ENCODE results near the gene RBM38.

RBM38 gene

DNA sequence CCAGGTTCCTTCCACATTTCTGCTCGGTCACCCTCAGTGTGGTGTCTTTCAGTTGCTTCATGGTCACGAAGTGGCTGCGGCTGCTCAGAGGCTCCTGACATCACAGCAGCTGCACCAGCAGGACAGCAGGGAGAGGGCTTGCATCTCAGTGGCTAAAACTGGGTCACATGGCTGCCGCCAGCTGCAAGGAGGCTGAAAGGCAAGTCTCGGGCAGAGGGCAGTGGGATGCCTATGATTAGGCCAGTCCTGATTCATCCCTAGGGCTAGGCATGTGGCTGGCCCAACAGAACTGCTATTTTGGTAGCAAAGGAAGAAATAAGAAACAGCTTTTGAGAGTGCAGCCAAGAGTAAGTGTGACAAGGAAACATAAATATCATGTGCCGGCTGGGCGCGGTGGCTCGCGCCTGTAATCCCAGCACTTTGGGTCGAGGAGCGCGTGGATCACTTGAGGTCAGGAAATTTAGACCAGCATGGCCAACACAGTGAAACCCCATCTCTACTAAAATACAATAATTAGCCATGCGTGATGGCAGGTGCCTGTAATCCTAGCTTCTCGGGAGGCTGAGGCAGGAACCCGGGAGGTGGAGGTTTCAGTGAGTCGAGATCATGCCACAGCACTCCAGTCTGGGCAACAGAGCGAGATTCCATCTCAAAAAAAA is 46.6 kb downstream of the RBM38 start:
- DNase-seq (ENCODE audit: low read depth): no peak

GRCh38 chr20:57438552-57438951 is 47.4 kb downstream of the RBM38 start:
- DNase-seq (ENCODE audit: low read depth): no peak

DNA sequence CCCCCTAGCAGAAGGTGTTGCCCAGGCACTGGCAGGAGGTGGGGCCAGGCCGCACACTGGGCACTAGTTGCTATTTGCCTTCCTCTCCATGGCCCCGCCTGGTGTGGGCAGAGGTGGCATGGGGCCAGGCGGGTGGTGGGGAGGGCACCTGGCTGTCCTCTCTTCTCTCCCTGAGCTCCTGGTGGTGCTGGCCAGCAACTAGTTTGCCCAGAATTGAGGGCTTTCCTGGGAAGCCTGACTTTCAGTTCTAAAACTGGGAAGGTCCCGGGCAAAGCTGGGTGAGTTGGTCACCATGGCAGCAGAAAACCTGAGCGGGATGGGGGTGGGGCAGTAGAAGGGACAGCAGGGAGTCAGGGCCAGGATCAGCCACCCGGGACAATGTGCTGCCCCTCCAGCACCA is 48.2 kb downstream of the RBM38 start:
- no peak for DNase-seq (ENCODE audit: low read depth)

DNA sequence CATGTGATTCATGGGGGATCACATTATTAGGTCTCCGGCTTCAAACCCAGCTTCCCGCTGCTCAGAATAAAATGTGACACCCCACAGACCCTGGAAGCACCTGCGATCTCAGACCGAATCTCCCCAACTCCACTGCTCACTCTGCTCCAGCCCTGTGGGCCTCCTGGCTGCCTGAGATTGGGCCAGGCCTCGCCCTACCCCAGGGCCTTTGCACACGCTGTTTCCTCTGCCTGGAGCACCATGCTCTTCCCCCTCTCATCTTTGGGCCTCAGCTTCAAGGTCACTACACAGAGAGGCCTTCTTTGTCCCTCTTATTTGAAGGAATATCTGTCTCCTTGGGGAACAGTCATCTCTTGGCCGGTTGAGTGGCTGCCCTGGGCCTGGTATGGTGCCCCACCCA is 48.8 kb downstream of the RBM38 start:
- DNase-seq (ENCODE audit: low read depth): no peak

DNA sequence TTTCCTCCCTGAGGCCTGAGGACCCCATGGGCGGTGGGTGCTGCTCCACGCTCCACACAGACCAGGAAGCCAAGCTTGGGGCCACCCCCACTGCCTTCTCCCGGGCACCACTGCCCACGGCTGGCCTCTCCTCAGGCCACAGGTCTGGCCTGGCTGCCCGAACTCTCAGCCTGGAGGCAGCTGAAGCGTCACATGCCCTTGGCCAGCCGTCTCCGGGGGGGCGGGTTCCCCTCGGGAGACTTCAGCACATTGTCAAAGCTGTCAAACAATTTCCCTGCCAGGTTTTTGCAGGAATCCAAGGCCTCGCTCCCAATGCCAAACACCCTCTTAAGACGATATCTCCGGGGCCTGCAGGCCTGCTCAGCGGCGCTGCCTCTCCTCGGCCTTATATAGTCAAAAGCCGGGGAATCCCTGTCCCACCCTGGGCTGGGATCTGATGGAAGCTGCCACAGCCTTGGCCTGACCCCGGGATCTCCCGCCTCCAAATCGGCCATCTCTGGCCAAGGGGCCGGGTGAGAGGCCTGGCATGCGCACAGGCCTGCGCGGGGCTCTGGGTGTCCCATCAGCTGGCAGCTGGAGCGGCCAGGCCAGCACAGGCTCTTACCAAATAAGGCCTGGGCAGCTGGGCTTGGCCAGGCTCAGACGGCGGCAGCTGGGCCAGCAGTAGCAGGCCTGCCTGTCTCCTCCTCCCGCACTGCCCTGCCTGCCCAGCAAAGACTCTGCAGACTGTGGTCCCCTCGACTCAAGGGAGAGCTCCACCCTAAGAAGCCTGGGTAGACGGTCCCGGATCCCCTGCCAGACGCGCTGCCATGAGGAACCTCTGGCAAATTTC is 49.7 kb downstream of the RBM38 start:
- no peak for DNase-seq (ENCODE audit: low read depth)

DNA sequence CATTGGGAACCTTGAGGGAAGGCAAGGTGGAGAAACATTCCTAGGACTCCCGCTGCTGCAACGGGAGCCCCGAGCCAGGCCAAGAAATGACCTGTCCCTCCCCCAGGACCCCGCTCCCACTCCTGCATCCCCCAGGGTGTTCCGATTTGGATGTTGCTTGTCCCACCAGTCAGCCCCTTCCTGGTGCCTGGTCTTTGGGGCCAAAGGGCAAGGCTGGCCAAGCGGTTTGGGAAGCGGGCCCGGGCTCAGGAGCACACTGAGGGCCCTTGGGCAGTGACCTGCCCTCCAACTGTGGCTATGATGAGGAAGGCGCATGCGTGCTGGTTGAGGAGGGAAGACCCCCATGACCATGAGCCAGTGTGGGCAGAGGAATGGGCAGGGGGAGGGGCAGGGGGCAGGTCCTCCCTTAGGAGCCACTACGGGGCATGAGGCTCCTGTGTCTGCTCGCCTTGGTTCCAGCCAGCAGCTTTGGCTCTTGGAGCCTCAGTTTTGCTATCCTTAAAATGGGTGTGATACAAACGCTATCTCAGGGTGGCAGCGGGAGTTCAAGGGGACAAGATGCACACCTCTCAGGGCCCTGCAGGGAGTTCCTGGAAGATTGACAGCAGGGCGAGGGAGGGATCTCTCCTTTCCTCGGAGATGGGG is 50.4 kb downstream of the RBM38 start:
- no peak for DNase-seq (ENCODE audit: low read depth)

- no peak for DNase-seq (ENCODE audit: low read depth)
Measured at GRCh38 chr20:57442158-57442887, 51.1 kb downstream of the RBM38 start.

GRCh38 chr20:57442888-57443239 is 51.7 kb downstream of the RBM38 start:
- no peak for DNase-seq (ENCODE audit: low read depth)

GRCh38 chr20:57443349-57444265 is 52.4 kb downstream of the RBM38 start:
- no peak for DNase-seq (ENCODE audit: low read depth)

- no peak for DNase-seq (ENCODE audit: low read depth)
Measured at GRCh38 chr20:57444394-57445048, 53.3 kb downstream of the RBM38 start.

GRCh38 chr20:57445298-57445697 is 54.1 kb downstream of the RBM38 start:
- DNase-seq (ENCODE audit: low read depth): no peak

DNA sequence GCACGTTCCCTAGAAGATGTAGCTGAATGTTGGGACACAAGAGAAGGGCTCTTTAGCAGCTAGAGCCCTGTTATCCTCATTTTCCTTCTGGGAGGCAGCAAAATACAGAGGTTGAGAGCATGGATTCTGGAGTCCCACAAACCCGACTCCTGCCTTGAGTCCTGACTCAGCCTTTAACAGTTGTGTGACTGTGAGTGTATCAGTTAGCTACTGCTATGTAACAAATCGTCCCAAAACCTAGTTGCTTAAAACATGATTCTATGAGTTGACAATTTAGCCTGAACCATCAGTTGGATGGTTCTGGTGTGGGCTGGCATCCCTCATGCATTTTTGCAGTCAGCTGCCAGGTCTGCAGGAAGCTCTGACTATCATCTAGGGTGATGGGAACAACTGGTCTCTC is 54.6 kb downstream of the RBM38 start:
- DNase-seq (ENCODE audit: low read depth): no peak

DNA sequence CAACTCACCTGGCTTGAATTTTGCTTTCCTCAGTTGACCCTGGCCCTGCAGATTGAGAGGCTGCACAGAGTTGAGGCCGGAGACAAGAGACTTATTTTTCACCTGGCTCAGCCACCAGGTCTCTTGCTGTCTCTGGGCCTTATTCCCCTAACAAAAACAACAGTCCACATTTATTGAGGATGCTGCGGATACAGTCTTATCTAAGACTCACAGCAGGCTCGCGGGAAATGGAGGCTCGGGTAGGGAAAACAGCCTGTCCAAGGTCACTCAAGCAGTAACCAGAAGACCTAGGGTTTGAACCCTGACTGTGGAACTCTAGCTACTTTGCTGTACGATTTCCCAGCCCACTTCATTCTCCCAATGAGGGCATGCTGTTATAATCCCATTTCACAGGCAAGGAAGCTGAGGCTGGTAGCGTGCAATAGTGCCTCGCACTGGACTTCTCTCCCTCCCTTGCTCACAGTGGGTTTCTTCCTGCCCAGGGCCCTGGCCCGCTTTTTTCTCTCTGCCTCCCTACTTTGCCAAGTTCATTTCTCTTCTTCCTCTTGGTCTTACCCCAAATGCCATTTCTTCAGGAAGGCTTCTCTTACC is 57.7 kb downstream of the RBM38 start:
- no peak for DNase-seq (ENCODE audit: low read depth)

DNA sequence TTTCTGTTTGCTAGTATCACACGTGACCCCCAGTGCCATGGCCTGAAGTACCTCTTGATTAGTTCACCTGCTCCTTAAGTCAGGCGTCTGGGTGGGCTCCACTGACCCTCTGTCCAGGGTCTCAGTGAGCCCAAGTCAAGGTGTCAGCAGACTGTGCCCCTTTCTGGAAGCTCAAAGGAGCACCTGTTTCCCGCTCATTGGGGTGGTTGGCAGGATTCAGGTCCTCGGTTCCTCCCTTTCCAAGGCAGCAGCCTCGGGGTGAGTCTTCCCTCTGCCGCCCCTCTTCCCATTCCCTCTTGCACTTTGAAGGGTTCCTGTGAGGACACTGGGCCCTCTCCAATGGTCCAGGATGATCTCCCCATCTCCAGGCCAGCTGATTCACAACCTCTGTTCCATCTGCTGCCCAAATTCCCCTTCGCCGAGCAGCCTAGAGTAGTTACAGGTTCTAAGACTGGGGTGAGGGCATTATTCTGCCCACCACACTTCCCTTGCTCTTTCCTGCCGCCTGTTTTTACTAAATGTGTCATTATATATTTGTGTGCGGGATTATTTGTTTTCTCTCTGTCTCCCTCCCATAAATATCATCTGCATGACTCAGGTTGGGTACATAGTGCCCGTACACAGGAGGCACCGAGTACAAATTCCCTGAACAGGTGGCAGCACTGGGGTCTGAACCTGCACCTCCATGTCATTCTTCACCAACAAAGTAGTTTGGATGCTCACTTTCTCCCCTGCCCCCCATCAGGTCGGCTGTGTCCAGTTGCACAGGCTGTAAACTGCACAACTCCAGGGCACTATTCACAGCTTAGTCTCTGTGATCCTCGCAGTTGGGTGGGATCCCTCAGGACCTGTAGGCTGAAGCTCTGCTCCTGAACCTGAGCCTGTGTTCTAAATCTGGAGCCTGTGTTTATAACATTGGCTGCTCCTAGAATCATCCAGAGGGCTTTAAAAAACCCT is 58.5 kb downstream of the RBM38 start:
- no peak for DNase-seq (ENCODE audit: low read depth)

- peak; percentile 85 for DNase-seq (ENCODE audit: low read depth)
Measured at GRCh38 chr20:57450419-57450818, 59.2 kb downstream of the RBM38 start.

DNA sequence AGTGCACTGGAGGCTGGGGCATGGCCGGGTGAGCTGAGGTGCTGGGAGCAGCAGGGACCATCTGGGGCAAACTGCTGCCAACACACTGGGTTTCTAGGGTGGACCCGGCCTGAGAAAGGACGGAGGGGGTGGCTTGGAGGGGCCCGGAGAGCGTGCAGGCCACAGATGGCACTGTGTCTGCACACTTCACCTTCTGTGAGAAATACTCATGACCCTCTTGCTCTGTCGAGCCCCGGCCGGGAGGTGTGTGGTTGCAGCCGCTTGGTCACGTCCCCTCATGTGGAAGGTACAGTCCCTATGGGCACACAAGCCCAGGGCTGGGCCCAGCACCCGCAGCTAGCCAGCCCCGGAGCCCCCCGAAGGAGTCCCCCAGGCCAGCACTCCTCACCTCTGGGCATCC is 59.7 kb downstream of the RBM38 start:
- no peak for DNase-seq (ENCODE audit: low read depth)

DNA sequence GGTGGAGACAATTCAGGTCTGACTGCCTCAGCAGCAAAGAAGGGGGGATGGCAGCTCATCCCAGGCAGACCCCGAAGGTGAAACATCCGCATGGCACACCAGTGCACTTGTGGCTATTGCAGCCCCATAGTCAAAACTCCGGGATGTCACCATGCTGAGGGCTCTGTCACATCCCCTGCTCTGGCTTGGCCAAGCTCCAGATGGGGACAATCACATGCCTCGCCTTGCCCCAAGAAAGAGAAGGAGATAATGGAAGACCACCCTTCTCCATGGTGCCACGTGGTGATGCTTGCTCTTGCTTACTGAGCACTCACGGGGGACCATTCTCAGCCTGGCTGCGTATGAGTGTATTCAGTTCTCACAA is 60.2 kb downstream of the RBM38 start:
- no peak for DNase-seq (ENCODE audit: low read depth)

DNA sequence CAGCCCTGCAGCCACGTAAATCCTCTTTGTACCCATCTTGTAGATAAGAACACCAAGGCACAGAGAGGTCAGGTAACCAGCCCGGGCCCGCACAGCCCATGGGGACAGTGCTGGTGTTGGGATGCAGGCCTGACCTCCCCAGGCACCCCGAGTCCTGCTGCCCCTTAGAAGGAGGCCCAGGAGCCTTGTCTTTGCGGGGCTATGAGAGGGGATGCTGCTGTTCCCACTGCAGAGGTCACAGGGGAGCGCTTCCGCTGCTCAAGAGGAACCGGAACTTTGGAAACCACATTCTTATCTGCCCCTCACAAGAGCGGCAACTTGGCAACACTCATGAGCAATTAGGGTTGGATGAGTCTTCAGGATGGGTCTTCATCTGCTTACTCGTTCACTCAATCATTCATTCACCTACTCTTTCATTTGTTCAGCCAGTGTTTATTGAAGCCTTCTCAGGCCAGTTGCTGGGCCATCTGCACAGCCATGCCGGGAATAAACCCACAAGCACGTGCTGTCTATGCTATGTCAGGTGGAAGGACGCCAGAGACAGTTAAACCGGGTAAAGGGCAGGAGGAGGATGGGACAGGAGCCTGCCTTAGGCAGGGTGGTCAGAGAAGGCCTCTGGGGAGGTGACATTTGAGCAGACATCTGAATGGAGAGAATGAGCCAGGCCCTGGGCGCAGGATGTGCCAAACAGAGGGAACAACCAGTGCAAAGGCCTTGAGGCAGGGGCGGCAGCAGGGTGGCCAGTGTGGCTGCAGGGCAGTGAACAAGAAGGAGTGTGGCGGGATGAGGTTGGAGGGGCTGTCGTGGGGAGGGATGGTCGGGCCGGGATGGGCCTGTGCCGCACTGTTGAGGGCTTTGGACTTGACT is 60.8 kb downstream of the RBM38 start:
- peak; percentile 98 for DNase-seq (ENCODE audit: low read depth)

DNA sequence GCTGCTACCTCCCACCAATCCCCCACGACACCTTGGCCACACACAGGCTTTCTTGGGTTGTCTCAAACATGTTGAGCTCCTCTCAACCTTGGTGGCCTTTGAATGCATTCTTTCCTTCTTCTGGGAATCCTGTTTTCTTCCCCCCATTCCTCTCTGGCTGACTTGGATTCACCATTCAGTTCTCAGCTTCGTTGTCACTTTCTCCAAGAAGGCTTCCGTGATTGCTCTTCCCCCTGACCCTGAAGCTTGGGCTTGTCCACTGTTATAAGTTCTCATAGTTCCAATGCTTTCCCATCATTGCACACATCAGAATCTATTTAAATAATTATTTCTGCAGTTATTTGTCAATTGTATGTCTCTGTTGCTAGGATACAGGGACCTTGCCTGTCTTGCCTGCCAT is 64.2 kb downstream of the RBM38 start:
- no peak for DNase-seq (ENCODE audit: low read depth)

Measured in CMK (cell line).